NCI-H2227 treated with DMSO at 0.1 percent for 48 hours (cell line): ENCODE data around the gene CCL1.
"Not testable (repeated sequence)": the region's sequence is repeated elsewhere in the genome, so short reads cannot be mapped to it uniquely, and the experiment has no call there.

Source experiments
- DNase-seq: peaks from one replicate; lab custom pipeline; 2025; lab: John Stamatoyannopoulos, UW

Gene CCL1

DNA sequence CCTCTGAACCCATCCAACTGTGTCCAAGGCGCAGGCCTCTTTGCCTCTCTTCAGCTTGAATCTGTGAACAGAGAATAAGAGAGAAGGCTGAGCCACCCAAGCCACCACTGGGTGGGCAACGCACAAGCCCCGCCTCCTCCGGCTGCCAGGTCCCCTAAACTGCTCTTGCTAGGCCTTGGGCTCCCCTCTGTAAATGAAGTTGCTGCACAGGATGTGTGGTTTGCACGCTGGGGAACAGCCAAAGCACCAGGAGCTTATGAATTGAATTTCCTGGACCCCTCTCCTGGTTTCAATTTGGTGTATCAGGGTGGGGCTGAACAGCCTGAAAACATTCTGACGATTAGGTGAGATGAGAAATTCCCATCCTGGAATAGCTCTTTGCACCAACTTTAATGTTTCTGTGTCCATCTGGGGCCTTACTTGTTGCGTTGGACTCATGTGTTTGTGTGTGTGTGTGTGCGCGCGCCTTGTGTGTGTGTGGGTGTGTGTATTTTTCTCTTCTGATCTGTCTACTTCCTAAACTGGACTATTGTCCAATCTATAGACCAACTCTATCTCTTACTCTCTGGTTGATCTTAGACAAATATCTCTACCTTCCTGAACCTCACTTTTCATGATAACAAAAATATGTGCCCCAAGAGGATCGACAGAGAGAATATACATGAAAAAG is 2.3 kb downstream of the CCL1 start:
- no peak for DNase-seq

GRCh38 chr17:34358631-34359030 is 4.4 kb downstream of the CCL1 start:
- DNase-seq, result no peak

- DNase-seq, result no peak
These were observed 5.6 kb downstream of the CCL1 start for GRCh38 chr17:34357398-34357797.

GRCh38 chr17:34356194-34356593 is 6.8 kb downstream of the CCL1 start, which contains the start of gene CCL13:
TSS of gene CCL13 (plus strand) at chr17:34356480. CDS start at chr17:34356527, 47 bp downstream.
- no peak for DNase-seq

GRCh38 chr17:34354637-34355036 is 8.4 kb downstream of the CCL1 start:
- no peak for DNase-seq

- no peak for DNase-seq
These were observed 10.8 kb downstream of the CCL1 start for GRCh38 chr17:34352191-34352590.

DNA sequence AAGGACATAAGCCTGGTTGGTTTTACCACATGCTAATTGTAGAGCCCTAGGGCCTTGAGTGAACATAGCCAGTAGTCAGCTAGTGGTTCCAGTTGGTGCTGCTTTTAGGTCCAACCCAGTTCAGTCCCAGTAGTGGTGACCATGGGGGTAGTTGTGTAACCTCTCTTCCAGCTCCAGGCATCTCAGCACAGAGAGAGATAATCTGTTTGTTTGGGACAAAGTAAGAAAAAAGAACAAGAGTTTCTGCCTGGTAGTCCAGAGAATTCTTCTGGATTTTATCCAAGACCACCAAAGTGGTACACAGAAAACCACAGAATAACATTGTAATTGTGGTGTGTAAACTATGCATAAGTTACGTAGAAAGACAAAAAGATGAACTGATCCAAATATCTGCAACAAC is 11.9 kb downstream of the CCL1 start:
- DNase-seq, result no peak

DNA sequence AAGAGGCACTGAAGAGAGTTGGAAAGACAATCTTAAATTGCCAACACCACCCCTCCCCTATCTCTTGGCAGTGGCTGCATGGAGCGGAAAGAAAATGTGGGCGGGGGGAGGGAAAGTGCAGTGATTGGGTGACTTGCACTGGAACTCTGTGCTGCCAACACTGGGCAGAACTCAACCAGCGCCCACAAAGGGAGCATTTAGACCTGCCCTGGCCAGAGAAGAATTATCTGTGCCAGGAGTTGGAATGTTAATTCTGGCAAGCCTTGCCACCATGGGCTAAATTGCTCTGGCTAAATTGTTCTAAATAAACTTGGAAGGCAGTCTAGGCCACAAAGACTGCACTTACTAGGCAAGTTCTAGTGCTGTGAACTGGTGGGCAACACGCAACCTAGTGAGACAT is 13.3 kb downstream of the CCL1 start:
- DNase-seq, result no peak

DNA sequence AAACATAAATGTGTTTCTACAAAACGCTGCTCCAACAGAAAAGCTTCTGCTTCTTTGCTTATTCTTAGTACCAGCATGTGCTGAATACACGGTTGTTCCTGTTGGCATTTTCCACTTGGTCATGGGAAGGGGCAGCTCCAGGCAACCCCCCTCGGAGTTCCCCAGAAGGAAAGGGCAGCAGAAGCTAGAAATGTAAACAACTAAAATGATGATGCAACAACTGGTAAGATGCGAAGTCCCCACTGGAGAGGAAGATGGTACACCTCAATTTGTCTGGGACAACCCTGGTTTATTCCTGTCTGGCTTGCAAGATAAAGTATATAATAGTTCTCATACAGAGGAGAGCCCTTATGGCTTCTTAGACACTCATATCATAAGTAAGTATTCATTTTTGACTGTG is 16.0 kb downstream of the CCL1 start:
- no peak for DNase-seq

GRCh38 chr17:34341916-34342315 is 21.1 kb downstream of the CCL1 start:
- no peak for DNase-seq

- DNase-seq, result no peak
These were observed 23.8 kb downstream of the CCL1 start for GRCh38 chr17:34339138-34339770.

- no peak for DNase-seq
These were observed 25.3 kb downstream of the CCL1 start for GRCh38 chr17:34337701-34338100.

GRCh38 chr17:34327580-34327979 is 35.5 kb downstream of the CCL1 start:
- DNase-seq, result not testable (repeated sequence)

DNA sequence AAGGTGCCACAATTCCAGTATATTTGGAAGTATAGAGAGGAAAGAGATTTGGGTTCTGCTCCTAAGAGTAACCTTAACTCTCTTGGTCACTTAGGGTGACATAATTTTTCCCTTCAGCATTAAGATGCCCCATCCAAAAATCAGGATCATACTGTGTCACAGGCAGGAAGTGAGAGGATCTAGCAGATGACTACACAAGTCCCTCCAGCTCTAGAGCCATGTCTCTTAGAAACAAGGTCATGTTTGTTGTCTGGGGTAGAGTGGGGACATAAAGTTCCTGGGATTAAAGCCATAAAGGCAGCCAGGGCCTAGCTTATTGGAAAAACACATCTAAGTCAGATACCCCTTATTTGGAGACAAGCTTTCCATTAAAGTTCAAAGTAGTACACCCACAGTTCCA is 41.1 kb downstream of the CCL1 start:
- DNase-seq, result no peak

GRCh38 chr17:34319039-34319483 is 44.0 kb downstream of the CCL1 start, which contains the start of gene CCL8:
TSS of gene CCL8 (plus strand) at chr17:34319435. CDS start at chr17:34319502, 67 bp downstream.
- no peak for DNase-seq

DNA sequence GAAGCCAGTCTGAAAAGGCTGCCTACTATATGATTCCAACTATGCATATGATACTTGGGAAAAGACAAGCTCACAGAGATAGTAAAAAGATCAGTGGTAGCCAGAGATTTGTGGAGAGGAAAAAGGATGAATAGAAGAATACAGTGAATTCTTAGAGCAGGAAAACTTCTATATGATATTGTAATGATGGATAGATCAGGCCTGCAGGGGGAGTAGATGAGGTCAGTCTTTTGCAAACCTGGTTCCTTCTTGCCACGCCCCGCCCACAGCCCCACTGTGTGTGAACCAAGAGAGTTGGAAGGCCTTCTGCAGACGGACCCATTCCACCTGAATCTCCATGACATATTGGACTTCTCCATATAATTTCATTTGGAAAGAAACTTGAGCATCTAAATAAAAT is 44.6 kb downstream of the CCL1 start:
- no peak for DNase-seq

GRCh38 chr17:34314279-34314678 is 48.8 kb downstream of the CCL1 start:
- DNase-seq, result no peak

- no peak for DNase-seq
These were observed 49.9 kb downstream of the CCL1 start for GRCh38 chr17:34313164-34313563.

GRCh38 chr17:34312080-34312479 is 51.0 kb downstream of the CCL1 start:
- DNase-seq, result no peak

DNA sequence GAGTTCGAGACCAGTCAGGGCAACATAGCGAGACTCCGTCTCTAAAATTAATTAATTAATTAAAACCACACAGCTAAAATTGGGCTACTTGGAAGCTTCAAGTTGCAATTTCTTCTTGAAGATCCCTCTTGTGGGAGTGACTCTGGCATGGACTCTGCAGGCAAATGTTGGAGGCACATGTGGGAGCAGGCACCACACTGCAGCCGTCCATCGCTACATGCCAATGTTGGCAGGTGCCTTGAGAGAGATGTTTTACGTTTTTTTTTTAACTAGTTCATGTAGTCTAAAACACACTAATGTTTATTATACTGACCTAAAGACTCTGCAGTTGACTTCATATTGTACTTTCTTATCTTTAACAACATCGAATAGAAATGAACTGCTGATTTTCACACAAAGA is 51.7 kb downstream of the CCL1 start:
- DNase-seq, result no peak
